GM18520 (cell line): ENCODE results near the gene ADAMTSL4.

ENCODE experiments used
- ATAC-seq: cut with Tn5 transposase; IDR thresholded peaks from one replicate; pipeline ENCODE4 v1.9.1; 2021; ENCODE audit not compliant: unreplicated experiment

Gene ADAMTSL4

DNA sequence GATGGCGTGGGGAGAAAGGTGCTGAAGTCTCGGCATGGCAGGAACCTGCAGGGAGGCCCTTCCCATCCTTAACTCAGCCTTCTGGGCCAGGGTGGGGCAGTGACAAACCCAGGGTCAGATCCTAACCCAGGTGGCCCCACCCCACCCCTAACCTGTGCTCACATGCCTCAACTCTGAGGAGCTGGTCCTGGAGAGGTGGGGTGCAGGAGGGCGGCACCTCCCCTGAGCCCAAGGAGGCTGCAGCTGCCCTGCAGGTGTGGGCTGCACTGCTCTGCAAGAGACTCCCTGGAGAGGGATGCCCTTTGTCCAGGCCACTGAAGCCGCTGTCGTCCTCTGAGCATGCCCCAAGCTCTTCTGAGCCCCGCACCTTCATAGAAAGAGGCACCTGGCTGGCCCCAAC, 15.2 kb upstream of the ADAMTSL4 start:
- no peak for ATAC-seq

GRCh38 chr1:150535511-150536287, 13.5 kb upstream of the ADAMTSL4 start:
- no peak for ATAC-seq

DNA sequence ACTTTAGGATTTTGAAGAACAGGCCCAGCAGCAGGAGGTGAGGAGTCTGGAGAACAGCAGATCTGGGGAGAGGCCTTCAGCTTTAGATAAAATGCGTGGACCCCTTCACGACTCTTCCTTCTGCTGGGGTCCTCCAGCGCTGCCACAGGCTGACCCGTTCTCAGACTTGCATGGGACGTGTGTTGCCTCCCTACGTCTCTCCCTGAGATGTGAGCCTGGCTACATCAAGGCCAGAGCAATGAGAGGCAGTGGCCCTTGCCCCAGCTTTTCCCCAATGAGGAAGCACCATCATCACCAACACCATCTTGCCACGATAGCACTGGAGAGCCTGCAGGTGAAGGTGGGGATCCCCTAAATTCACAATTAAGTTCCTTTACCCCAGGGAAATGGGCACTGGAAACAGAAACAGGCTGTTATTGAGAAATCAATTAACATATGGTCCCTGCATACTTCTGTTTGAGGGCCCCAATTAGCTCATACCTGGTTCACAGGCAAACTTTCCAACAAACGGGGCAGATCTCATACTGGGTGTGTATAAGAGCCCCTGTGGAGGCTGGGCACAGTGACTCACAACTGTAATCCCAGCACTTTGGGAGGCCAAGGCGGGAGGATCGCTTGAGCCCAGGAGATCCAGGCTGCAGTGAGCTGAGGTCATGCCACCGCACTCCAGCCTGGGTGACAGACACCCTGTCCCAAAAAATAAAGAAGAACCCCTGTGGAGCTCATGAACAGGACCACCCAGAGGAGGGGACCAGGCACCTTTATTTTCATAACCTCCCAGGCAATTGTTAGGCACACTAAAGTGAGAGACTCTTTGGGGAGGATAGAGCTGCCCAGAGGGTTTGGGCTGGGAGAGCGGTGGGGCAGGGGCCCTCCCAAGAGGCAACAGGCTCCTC, 12.1 kb upstream of the ADAMTSL4 start:
- ATAC-seq: no peak

DNA sequence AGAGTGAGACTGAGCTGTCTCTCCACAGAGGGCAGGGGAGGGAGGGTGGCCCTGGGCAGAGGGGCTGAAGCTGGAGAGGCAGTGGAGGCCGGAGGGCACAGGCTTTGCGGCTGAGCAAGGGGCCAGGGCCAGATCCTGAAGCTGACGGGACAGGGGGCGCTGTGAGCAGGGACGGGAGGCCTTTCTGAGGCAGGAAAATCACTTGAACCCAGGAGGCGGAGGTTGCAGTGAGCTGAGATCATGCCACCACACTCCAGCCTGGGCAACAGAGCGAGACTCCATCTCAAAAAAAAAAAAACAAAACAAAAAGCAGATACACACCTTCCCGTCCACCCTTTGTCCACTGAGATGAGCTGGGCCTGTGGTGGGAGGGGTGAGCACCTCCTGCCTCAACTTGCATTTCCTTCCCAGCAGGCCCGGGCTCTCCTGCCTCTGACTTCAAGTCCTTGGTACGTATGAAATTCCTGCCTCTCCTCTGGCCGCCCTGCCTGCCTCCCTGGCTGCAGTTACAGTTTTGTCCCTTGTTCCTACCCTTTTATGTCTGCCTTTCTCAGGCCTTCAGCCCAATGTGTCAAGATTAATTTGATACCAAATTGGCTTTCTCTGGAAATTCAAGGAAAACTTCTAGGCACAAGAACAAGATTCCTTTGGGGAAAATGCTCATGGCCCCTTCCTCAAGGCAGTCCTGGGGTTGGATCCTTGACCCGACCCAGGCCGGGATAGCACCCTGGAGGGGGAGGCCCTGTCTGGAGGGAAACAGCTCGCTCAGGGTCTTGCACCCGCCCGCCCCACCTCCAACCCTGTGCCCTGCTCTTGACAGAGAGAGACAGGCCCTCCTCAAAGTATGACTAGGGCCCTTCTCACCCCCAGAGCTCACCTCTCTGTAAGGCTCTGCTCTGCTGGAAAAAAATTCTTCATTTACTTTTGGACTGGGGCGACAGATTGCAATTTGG, 11.2 kb upstream of the ADAMTSL4 start:
- ATAC-seq: no peak

DNA sequence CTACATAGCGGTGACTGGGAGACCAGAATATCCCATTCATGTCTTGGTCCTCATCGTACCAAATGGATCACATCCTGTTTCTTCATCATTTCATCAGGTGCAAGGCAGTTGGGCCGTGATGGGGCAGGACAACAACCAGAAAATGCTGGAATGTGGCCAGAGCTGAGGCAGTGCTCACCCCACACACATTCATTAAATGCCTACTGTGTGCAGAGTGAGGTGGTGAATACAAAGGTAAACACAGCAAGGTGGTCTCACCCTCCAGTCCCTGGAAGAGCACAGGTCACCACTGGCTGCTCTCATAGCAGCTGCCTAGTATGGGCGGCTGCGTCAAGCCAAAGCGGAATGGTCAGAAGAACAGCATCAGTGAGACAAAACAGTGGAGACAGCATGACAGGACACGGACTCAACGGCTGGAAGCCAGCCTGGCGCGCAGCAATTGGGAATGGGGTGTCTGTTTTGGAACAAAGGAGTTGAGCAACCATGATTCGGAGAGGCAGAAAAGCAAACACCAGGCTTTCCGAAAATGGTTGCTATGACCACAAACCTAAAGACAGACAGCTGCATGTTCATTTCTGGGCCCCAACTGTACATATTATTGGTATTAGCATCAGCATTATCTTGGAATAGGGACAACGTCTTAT, 5.6 kb upstream of the ADAMTSL4 start:
- no peak for ATAC-seq

GRCh38 chr1:150544204-150544603, 5.0 kb upstream of the ADAMTSL4 start:
- ATAC-seq: no peak

GRCh38 chr1:150545486-150546032, 3.6 kb upstream of the ADAMTSL4 start:
- ATAC-seq: no peak

- no peak for ATAC-seq
These were observed 2.8 kb upstream of the ADAMTSL4 start for GRCh38 chr1:150546294-150546937.

GRCh38 chr1:150548324-150548631, 930 bp upstream of the ADAMTSL4 start:
- no peak for ATAC-seq

DNA sequence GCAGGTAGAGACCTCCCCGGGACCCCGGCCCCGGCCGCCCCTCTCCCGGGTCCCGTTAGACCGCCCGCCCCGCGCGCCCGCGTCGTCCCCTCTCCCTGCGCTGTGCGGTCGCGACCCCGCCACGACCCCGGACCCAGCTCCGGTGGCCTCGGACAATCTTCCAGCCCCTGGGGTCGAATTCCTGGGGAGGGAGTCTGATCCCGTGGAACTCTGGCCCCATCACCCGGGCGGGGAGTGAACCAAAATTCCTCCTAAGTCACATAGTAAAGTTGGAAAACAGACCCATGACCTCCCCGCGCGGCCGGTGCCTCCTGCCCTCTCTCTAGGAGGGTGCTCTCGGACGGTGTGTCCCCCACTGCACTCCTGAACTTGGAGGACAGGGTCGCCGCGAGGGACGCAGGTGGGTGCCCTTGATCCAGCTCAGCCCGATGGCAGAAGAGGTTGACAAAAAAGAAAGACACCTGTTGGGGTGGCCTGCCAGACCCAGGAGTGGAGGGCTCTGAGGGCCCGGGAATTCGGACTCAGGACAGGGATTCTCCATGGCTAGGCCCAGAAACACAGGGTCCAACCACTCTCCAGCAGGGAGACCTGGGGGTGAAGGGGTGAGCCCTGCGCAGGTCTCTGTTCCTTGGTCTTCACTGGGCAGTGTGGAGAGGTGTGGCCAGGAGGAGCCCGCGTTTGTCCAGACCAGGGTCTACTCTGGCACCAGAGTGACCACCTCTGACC, 451 bp downstream of the ADAMTSL4 start:
- no peak for ATAC-seq

GRCh38 chr1:150550222-150551050, 1.2 kb downstream of the ADAMTSL4 start:
- ATAC-seq: no peak

DNA sequence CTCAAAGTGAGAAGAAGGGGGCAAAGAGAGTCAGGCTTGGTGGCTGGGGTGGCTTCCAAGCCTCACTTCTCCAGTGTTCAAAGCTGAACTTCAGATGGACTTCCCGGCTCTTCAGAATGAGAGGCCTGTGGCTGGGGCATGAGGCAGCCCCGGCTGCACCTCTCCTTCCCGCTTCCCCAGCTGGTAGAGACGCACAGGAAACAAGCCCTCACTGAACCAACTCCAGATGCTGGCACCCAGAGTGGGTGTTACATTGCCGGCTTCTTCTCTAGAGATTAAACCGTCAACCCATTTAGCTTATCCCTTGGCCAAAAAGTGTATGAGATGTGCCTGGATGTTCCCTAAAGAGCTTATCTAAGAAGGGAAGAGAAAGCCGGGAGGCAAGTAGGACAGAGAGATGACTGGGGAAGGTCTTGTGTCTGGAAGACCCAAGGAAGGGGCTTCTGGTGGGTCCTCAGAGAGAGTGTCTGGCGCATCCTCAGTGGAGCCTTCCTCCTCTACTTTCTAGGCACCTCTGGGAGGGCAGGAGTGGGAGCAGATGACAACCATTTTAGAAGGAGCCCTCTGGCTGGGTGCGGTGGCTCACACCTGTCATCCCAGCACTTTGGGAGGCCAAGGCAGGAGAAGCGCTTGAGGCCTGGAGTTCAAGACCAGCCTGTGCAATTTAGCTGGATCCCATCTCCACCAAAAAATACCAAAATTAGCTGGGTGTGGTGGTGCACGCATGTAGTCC, 2.0 kb downstream of the ADAMTSL4 start:
- no peak for ATAC-seq

DNA sequence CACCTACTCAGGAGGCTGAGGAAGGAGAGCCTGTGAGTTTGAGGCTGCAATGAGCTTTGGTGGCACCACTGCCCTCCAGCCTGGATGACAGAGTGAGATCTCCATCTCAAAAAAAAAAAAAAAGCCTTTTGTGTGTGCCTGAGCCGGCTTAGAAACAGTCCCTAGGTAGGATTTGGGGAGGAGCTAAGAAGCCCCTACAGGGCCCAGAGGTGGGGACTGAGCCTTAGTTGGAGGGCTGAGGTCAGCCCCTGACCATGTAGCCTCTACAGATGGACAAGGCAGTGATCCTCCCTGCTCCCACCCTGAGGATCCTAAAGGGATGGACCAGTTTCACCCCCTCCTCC, 2.5 kb downstream of the ADAMTSL4 start:
- no peak for ATAC-seq

- ATAC-seq: no peak
These were observed 3.1 kb downstream of the ADAMTSL4 start for GRCh38 chr1:150552128-150552910.

- ATAC-seq: no peak
These were observed 3.7 kb downstream of the ADAMTSL4 start for GRCh38 chr1:150552911-150553289.

DNA sequence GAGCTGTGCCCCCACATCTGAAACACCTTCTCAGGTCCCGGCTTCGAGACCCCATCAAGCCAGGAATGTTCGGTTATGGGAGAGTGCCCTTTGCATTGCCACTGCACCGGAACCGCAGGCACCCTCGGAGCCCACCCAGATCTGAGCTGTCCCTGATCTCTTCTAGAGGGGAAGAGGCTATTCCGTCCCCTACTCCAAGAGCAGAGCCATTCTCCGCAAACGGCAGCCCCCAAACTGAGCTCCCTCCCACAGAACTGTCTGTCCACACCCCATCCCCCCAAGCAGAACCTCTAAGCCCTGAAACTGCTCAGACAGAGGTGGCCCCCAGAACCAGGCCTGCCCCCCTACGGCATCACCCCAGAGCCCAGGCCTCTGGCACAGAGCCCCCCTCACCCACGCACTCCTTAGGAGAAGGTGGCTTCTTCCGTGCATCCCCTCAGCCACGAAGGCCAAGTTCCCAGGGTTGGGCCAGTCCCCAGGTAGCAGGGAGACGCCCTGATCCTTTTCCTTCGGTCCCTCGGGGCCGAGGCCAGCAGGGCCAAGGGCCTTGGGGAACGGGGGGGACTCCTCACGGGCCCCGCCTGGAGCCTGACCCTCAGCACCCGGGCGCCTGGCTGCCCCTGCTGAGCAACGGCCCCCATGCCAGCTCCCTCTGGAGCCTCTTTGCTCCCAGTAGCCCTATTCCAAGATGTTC, 4.3 kb downstream of the ADAMTSL4 start:
- no peak for ATAC-seq

DNA sequence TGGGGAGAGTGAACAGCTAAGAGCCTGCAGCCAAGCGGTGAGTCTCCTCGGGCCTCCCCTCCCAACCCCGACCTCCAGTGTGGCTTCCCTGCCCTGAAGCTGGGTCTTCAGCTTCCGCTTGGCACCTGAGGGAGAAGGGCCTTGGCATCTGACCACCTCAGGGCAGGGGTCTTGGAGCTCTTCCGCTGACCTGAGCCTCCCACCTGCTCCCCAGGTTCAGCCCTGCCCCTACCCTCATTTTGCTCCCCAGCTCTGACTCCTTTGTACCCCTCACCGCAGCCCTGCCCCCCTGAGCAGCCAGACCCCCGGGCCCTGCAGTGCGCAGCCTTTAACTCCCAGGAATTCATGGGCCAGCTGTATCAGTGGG, 4.9 kb downstream of the ADAMTSL4 start:
- no peak for ATAC-seq
